NCI-H128 (cell line): Measurements from ENCODE around the gene SIPA1L2.

ENCODE experiments used
- DNase-seq: peaks from one replicate; lab custom pipeline; 2025; ENCODE audit not compliant: unreplicated experiment; lab: John Stamatoyannopoulos, UW

The SIPA1L2 gene

DNA sequence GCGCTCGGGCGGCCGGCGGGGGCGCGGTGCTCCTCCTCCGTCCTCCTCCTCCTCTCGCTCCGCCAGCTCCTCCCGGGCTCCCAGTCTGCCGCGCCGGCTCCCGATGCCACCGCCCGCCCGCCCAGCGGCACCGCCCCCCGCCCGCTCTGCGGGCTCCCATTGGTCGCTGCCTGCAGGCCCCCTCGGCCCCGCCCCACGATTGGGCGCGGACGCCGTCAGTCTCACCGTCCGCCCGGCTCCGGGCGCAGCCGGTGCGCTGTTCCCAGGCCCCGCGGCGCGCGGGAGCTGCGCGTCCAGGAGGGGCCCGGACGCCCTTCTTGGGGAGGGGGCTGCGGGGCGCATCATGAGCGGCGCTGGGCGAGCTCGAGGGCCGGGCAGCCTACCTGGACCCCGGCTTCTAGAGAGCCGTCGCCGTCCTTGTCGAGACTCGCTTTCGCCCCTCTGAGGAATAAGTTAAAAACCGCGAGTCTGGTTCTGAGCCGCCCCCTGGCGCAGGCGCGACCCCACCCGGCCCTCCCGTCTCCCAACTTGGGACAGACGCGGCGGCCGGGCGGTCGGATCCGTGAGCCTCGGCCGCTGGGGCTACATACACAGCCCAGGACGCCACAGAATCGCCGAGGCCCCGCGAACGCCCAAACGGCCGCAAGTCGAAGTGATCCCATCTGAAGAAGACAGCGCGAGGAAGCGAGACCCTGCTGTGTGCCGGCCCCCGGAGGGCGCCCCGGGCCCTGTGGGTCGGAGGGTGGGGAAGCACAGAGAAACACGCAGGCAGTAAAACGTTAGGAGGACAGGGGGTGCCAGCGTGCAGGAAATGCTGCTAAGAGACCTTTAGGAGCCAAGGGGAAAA lies at the start of gene SIPA1L2:
TSS of gene SIPA1L2 (minus strand) at position 87 of the 847 bp plus-strand sequence. CDS start 114,794 bp downstream, outside the sequence.
- DNase-seq = peak; percentile 84

DNA sequence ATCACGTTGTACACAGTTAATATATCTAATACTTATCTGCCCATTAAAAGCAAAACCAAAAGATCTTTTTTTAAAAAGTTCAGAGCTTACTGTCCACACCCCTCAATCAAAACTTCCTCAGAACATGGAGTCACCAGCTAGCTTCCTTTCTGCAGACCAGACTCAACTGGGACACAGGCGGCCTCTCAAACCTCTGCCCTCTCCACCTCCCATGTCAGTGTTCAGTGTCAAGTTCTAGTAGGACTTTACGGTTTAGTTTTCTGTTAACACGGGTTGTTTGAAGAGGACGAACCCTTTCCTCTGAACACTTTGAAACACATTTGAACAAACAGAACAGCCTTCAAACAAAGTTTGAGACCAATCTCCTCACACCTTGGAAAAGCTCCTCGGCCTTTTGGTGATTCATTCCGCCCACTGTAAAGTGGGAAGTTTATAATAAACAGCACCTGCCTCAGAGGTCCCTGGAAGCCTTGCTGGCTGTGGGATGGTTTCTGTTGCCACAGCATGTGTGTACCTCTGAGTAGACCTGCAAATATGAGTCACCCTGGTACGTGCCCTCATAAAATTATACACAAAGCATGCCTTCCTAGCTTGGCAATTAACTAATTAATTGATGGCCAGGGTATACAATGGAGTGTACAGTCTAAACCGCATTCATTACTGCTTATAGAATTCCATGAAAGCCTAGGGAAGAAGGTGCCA lies 48.4 kb upstream of the SIPA1L2 start:
- no peak for DNase-seq

- no peak for DNase-seq
Observed at GRCh38 chr1:232676307-232676706, 46.4 kb upstream of the SIPA1L2 start.

GRCh38 chr1:232675898-232676297 lies 46.0 kb upstream of the SIPA1L2 start:
- DNase-seq = no peak

- DNase-seq = no peak
Observed at GRCh38 chr1:232675260-232675659, 45.3 kb upstream of the SIPA1L2 start.

GRCh38 chr1:232673256-232673655 lies 43.3 kb upstream of the SIPA1L2 start:
- no peak for DNase-seq

GRCh38 chr1:232669981-232670747 lies 40.2 kb upstream of the SIPA1L2 start:
- DNase-seq = no peak

- no peak for DNase-seq
Observed at GRCh38 chr1:232667778-232668165, 37.8 kb upstream of the SIPA1L2 start.

GRCh38 chr1:232667094-232667777 lies 37.3 kb upstream of the SIPA1L2 start:
- DNase-seq = no peak

DNA sequence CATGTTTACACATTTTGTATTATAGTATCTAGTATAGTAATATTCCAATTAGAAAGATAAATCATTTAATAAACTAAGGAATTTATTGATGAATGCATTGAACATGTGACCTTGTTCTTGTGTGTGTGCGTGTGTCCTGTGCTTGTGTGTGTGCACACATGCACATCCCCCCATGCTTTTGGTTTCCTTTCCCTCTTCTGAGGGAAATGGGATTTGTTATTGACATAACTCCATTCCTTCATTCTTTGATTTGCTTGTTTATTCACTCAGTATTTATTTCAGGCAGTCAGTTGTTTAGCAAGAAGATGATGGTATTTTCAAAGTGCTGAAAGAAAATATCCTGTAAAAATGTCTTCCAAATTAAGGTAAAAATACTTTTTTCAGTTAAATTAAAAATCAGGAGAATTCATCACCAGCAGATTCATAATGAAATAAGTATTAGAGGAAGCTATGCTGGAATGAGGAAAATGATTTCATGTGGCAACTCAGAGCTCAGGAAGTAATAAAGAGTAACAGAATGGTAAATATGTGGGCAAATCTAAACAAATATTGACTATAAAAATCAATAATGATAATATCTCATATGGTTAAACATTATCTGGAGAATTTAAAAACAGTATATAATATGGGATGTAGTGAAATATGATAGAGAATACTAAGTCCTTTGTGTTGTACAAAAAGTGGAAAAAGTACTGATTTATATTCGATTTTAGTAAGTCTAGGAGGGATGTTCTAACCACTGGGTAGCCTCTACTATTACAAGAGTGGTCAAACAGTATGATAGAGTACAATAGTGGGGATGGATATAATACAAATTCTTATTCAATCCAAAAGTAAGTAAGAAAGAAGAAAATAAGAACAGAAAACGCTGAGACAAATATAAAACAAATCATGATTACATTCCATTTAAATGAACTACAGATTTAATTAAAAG lies 35.2 kb upstream of the SIPA1L2 start:
- no peak for DNase-seq

- DNase-seq = no peak
Observed at GRCh38 chr1:232662910-232663309, 33.0 kb upstream of the SIPA1L2 start.

DNA sequence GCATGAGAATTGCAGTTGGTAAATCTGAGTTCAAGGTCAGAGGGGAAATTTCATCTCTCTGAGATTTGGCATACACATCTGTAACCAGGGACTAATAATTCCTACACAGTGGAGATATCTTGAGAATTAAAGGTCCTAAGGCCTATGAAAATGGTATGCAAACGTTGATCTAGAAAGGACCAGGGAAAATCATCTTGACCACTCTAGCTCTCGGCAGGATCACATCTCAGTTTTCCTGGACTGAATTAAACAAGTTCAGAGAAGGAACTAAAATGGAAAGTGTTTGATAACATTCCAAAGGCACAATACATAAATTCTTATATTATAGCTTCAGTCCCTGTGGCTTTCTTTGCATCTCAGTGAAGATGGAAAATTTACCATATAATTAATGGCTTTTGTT lies 28.5 kb upstream of the SIPA1L2 start:
- no peak for DNase-seq

DNA sequence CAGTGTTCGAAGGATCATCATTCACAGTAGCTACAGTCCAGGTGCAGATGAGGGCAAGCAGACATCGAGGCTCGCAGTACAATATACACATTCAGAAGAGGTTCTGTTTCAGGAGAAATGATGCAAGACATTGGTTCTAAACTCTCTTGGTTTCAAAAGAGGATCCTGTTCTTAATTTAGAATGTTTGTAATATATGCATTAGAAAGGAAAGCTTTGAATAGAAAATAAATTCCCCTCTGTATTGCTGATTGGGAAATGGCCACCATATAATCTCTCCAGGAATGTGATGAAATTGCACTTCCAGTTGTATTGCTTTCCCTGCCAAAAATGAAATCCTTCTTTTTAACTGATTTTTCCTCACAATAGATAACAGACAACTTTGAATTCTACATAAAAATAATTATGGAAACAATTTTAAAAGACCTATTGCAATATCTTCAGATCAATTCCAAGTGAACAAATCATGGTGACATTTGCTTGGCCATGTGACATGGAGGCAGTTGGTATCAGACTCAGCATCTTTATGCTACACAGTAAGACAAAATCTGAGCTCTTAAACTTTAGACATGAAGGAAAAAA lies 27.6 kb upstream of the SIPA1L2 start:
- no peak for DNase-seq

DNA sequence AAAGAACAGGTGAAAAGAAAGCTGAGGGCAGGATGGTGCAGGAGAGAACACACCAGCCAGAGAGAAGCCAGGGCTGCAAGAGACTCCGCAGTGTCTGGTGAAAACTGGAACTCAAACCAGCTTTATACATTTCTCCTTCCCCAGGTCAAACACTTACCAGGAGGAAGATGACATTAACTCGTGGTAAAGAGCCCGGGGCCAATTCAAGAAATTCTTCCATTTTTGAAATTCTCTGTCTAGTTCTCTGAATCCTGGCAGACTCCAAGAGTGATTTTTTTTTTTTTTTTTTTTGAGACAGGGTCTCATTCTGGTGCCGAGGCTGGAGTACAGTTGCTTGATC lies 25.8 kb upstream of the SIPA1L2 start:
- no peak for DNase-seq

- DNase-seq = no peak
Observed at GRCh38 chr1:232655028-232655745, 25.3 kb upstream of the SIPA1L2 start.

DNA sequence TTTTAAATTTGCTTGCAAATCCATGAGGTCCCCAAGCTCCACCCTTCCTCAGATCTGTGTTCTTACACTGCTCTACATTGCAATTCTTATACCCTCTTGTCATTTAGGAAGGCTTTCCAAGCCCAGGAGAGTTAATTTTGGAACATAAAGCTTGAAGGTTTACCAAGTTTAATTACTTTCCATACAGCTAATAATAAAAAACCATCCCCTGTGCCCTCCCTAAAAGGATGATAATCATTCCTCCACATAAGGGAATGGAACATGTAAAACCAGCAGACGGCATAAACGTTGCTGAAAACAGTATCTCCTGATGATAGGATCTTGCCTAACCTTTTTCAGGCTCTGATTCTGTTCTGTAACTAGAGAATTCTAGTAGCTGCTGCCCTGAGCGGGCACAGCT lies 23.9 kb upstream of the SIPA1L2 start:
- no peak for DNase-seq

DNA sequence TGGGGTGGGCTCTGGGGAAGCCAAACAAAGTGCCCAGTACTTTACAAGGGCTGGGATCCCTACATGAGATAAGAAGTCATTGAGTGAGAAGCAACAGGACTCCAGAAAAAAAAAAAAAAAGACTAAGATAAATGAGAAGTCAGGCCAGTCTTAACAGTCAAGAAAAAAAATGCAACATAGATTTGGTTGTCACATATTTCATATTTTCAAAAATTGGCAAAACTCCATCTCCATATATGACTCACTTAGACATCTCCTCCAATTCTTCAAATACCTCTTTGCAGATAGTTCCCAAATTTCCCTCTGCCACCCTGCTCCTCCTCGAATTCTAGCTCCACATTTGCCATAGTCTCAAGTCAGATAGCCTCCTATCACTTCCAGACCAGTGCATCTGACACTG lies 20.9 kb upstream of the SIPA1L2 start:
- no peak for DNase-seq

DNA sequence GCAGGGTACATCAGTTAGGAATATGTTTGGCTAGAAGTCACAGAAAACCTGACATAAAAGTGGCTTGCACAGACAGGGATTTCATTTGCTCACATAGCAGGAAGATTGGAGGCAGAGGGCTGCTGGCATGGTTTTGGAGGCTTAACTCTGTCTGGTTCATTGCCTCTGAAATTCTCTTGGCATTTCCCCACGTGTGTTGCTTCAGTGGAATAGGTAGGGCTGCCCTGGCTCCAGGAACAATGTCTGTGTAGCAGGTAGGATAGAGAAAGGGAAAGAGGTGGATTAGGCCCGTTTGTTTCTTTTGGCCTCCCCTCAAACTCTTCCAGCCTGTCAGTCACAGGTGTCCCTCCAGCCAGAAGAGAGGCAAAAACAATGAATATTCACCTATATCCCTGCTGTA lies 20.5 kb upstream of the SIPA1L2 start:
- DNase-seq = no peak

DNA sequence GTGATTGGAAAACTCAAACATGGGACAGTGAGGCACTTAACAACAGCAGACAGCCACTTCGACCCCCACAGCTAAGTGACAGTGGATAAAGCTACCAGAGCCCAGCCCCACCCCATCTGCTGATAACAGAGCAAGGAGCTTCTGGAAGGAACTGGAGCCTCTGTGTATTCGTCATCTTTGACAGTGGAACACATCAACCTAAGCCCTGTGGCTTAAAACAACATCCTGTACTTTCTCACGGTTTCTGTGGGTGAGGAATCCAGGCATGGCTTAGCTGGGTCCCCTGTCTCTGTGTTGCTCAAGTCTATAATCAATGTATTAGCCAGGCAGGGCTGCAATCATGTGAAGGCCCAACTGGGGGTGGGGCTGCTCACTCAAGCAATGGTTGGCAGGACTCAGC lies 18.4 kb upstream of the SIPA1L2 start:
- no peak for DNase-seq
